C4-2B (cell line): ENCODE results near the gene PTPRT.

Experiments
- CTCF ChIP-seq: fragments of 450-650 bp; conservative IDR thresholded peaks from 2 replicates; pipeline ENCODE4 v1.5.1; 2017; ENCODE audit warnings: mild to moderate bottlenecking
- ZFX ChIP-seq: fragments of 450-650 bp; IDR thresholded peaks from 2 replicates; pipeline ENCODE4 v1.6.1; 2017

- no peak for TF ChIP-seq CTCF
- no peak for TF ChIP-seq ZFX
These were observed 274.6 kb downstream of the PTPRT start for GRCh38 chr20:42915081-42915480.
